ENCODE measurements around the gene SORD. TPM values are rescaled to one million over a fixed set of nuclear protein-coding genes. Genes with fewer than 3 reads are reported as not detected.
A peak's percentile ranks its signal among the peaks of the same experiment; 100 is the strongest.
"Not testable (repeated sequence)": the region's sequence is repeated elsewhere in the genome, so short reads cannot be mapped to it uniquely, and the experiment has no call there.

SORD gene
- total RNA-seq, 2 donors from 2014 or later, result 9.3 to 18.1 TPM

- intact Hi-C loops (cut with DNase I); H3K27me3 ChIP-seq; H3K9me3 ChIP-seq; H3K36me3 ChIP-seq (replicated peaks in 1 of 2; ENCODE audit: insufficient read depth in 1 of 2, low read depth in 2 of 2); H3K4me3 ChIP-seq; H3K27ac ChIP-seq; DNase-seq: not testable (repeated sequence)
- ATAC-seq, result peak; percentile 54
- 80% methylated on average over 1 of the region's 9 CpGs for WGBS, 2 donors
- H3K4me1 ChIP-seq, result peaks cover 21% of the 10 kb centered on the region
Observed at GRCh38 chr15:45075440-45076320, 52.7 kb downstream of the SORD start.

GRCh38 chr15:45077391-45077790 is 54.4 kb downstream of the SORD start:
- H3K36me3 ChIP-seq (replicated peaks in 1 of 2; ENCODE audit: insufficient read depth in 1 of 2, low read depth in 2 of 2); H3K27me3 ChIP-seq; intact Hi-C loops (cut with DNase I); H3K4me3 ChIP-seq; H3K9me3 ChIP-seq: not testable (repeated sequence)
- peaks cover 27% of the 10 kb centered on the region for H3K4me1 ChIP-seq
- ATAC-seq (peak; percentile 63), DNase-seq (peak; percentile 48 to 76 (median 56))
- peak overlapping the region in 2 of 4 donors; percentile 59 to 60 for H3K27ac ChIP-seq
- WGBS, 2 donors, result 21 to 41% methylated on average over 2 of the region's 2 CpGs

- H3K4me3 ChIP-seq; H3K27ac ChIP-seq; H3K9me3 ChIP-seq; H3K27me3 ChIP-seq; ATAC-seq; intact Hi-C loops (cut with DNase I); H3K36me3 ChIP-seq (replicated peaks in 1 of 2; ENCODE audit: insufficient read depth in 1 of 2, low read depth in 2 of 2); DNase-seq: not testable (repeated sequence)
- H3K4me1 ChIP-seq, result peaks cover 39% of the 10 kb centered on the region
- 74 to 80% methylated on average over 5 of the region's 5 CpGs for WGBS, 2 donors
Observed at GRCh38 chr15:45079201-45079600, 56.2 kb downstream of the SORD start.

GRCh38 chr15:45079628-45080246 is 56.7 kb downstream of the SORD start:
- H3K4me1 ChIP-seq, result peaks cover 40% of the 10 kb centered on the region
- intact Hi-C loops (cut with DNase I); H3K36me3 ChIP-seq (replicated peaks in 1 of 2; ENCODE audit: insufficient read depth in 1 of 2, low read depth in 2 of 2); DNase-seq; H3K4me3 ChIP-seq; H3K27ac ChIP-seq; H3K9me3 ChIP-seq; H3K27me3 ChIP-seq; ATAC-seq: not testable (repeated sequence)
- WGBS, 2 donors, result 86% methylated on average over 5 of the region's 5 CpGs

- intact Hi-C loops (cut with DNase I); H3K27ac ChIP-seq; H3K9me3 ChIP-seq; H3K4me3 ChIP-seq; H3K36me3 ChIP-seq (replicated peaks in 1 of 2; ENCODE audit: insufficient read depth in 1 of 2, low read depth in 2 of 2); H3K27me3 ChIP-seq: not testable (repeated sequence)
- WGBS, 2 donors, result 80 to 81% methylated on average over 2 to 3 of the region's 3 CpGs
- ATAC-seq (peak; percentile 39), DNase-seq (peak; percentile 20 to 37 (median 26))
- H3K4me1 ChIP-seq, result peaks cover 40% of the 10 kb centered on the region
Observed at GRCh38 chr15:45080593-45080992, 57.6 kb downstream of the SORD start.

GRCh38 chr15:45082412-45082811 is 59.4 kb downstream of the SORD start:
- H3K36me3 ChIP-seq (replicated peaks in 1 of 2; ENCODE audit: insufficient read depth in 1 of 2, low read depth in 2 of 2); H3K9me3 ChIP-seq; H3K4me3 ChIP-seq; H3K27me3 ChIP-seq; intact Hi-C loops (cut with DNase I); H3K27ac ChIP-seq; DNase-seq; ATAC-seq: not testable (repeated sequence)
- H3K4me1 ChIP-seq, result peaks cover 36% of the 10 kb centered on the region
- 80 to 90% methylated on average over 5 to 6 of the region's 10 CpGs for WGBS, 2 donors

- no peaks in the 10 kb centered on the region for H3K9me3 ChIP-seq
- H3K4me1 ChIP-seq, result peaks cover 28% of the 10 kb centered on the region
- no peak for TF ChIP-seq POLR2A (IDR thresholded peaks at IDR 0.05)
- no peak overlapping the region for H3K4me3 ChIP-seq
- H3K36me3 ChIP-seq (replicated peaks in 1 of 2; ENCODE audit: insufficient read depth in 1 of 2, low read depth in 2 of 2), result no peaks in the 10 kb centered on the region
- no peak for ATAC-seq
- no peaks in the 10 kb centered on the region for H3K27me3 ChIP-seq
- H3K27ac ChIP-seq, result no peak overlapping the region
- DNase-seq, result no peak
- intact Hi-C loops (cut with DNase I), result no loop called here
Observed at GRCh38 chr15:45083223-45083622, 60.2 kb downstream of the SORD start.

GRCh38 chr15:45084163-45084562 is 61.2 kb downstream of the SORD start:
- WGBS, 2 donors, result 54 to 56% methylated on average over 3 of the region's 3 CpGs
- no peaks in the 10 kb centered on the region for H3K27me3 ChIP-seq
- H3K27ac ChIP-seq, result no peak overlapping the region
- H3K9me3 ChIP-seq, result no peaks in the 10 kb centered on the region
- TF ChIP-seq POLR2A (IDR thresholded peaks at IDR 0.05) (no peak), CTCF (IDR thresholded peaks at IDR 0.05) (no peak)
- no peaks in the 10 kb centered on the region for H3K36me3 ChIP-seq (replicated peaks in 1 of 2; ENCODE audit: insufficient read depth in 1 of 2, low read depth in 2 of 2)
- intact Hi-C loops (cut with DNase I), result no loop called here
- ATAC-seq (no peak), DNase-seq (no peak)
- H3K4me3 ChIP-seq, result no peak overlapping the region
- peaks cover 28% of the 10 kb centered on the region for H3K4me1 ChIP-seq

Data from body of pancreas (tissue), 4 donors.